GM18508 (cell line): ENCODE measurements around the gene ATG9A.
"Not testable (repeated sequence)": the region's sequence is repeated elsewhere in the genome, so short reads cannot be mapped to it uniquely, and the experiment has no call there.

ENCODE experiments used
- ATAC-seq: cut with Tn5 transposase; IDR thresholded peaks from one replicate; pipeline ENCODE4 v1.9.1; 2021; ENCODE audit warnings: moderate number of reproducible peaks; ENCODE audit not compliant: insufficient read depth, unreplicated experiment

ATG9A gene

GRCh38 chr2:219207134-219207883 lies 22.1 kb downstream of the ATG9A start:
- ATAC-seq, result no peak

GRCh38 chr2:219206328-219207133 lies 22.9 kb downstream of the ATG9A start, which contains the start of gene ZFAND2B:
TSS of gene ZFAND2B (plus strand) at chr2:219206782. CDS start at chr2:219206988, 206 bp downstream.
- peak; percentile 69 for ATAC-seq

GRCh38 chr2:219205981-219206327 lies 23.5 kb downstream of the ATG9A start:
- ATAC-seq, result no peak

- no peak for ATAC-seq
Measured at GRCh38 chr2:219205165-219205538, 24.3 kb downstream of the ATG9A start.

- ATAC-seq, result no peak
Measured at GRCh38 chr2:219204425-219205164, 24.8 kb downstream of the ATG9A start.

GRCh38 chr2:219201331-219201730 lies 28.1 kb downstream of the ATG9A start:
- not testable (repeated sequence) for ATAC-seq

- not testable (repeated sequence) for ATAC-seq
Measured at GRCh38 chr2:219200502-219201326, 28.7 kb downstream of the ATG9A start.

GRCh38 chr2:219199470-219200211 lies 29.8 kb downstream of the ATG9A start:
- no peak for ATAC-seq

- ATAC-seq, result no peak
Measured at GRCh38 chr2:219198974-219199373, 30.5 kb downstream of the ATG9A start.

- ATAC-seq, result no peak
Measured at GRCh38 chr2:219197388-219197787, 32.0 kb downstream of the ATG9A start.

- no peak for ATAC-seq
Measured at GRCh38 chr2:219186754-219187456, 42.5 kb downstream of the ATG9A start.

- ATAC-seq, result no peak
Measured at GRCh38 chr2:219184121-219184520, 45.3 kb downstream of the ATG9A start.

- no peak for ATAC-seq
Measured at GRCh38 chr2:219183151-219183772, 46.2 kb downstream of the ATG9A start.

- no peak for ATAC-seq
Measured at GRCh38 chr2:219182331-219183150, 46.9 kb downstream of the ATG9A start.

GRCh38 chr2:219181531-219181930 lies 47.9 kb downstream of the ATG9A start:
- ATAC-seq, result no peak

- ATAC-seq, result no peak
Measured at GRCh38 chr2:219180961-219181360, 48.5 kb downstream of the ATG9A start.

- ATAC-seq, result no peak
Measured at GRCh38 chr2:219179601-219180465, 49.6 kb downstream of the ATG9A start.
